Sigmoid colon (tissue), 7 donors: ENCODE results near the gene IFT43. TPM values are rescaled to one million over a fixed set of nuclear protein-coding genes. Genes with fewer than 3 reads are reported as not detected.
A peak's percentile ranks its signal among the peaks of the same experiment; 100 is the strongest.

Experiments
- DNase-seq: peaks from one replicate; pipeline ENCODE4 v3.0.0-alpha.2; 2019
- H3K27ac ChIP-seq, 4 donors: fragments of 200-600 bp; sonication (generic); one replicate each; pipeline ENCODE4 v1.5.1; 2016 to 2019; ENCODE audit warnings: mild to moderate bottlenecking in 1 of 4
- H3K27me3 ChIP-seq, 3 donors: fragments of 200-600 bp; sonication (generic); one replicate each; pipeline ENCODE4 v1.5.1; 2019; ENCODE audit warnings: mild to moderate bottlenecking in 1 of 3
- H3K36me3 ChIP-seq, 4 donors: fragments of 200-600 bp; sonication (generic); one replicate each; pipeline ENCODE4 v1.5.1; 2016 to 2019
- H3K4me1 ChIP-seq, 4 donors: fragments of 200-600 bp; sonication (generic); one replicate each; pipeline ENCODE4 v1.5.1; 2017 to 2019
- H3K4me3 ChIP-seq, 4 donors: fragments of 200-600 bp; sonication (generic); one replicate each; pipeline ENCODE4 v1.5.1; 2017 to 2019; ENCODE audit warnings: mild to moderate bottlenecking in 2 of 4, moderate library complexity in 1 of 4
- H3K9me3 ChIP-seq, 4 donors: fragments of 200-600 bp in 3 of 4; sonication (generic) in 3 of 4; one replicate each; pipeline versions ENCODE4 v1.5.1 to v1.6.1; 2013 to 2019
- EP300 ChIP-seq, 4 donors: sonication (generic); formaldehyde crosslinking; IDR thresholded peaks; one replicate each; pipeline ENCODE4 v1.6.1; 2017; ENCODE audit warnings: antibody characterized with exemption in 4 of 4
- POLR2A ChIP-seq, 2 donors: fragments of 450-650 bp; IDR thresholded peaks; one replicate each; pipeline ENCODE4 v1.6.1; 2016; ENCODE audit warnings: antibody characterized with exemption in 2 of 2, mild to moderate bottlenecking in 2 of 2, moderate library complexity in 2 of 2
- POLR2AphosphoS5 ChIP-seq, 4 donors: sonication (generic); formaldehyde crosslinking; IDR thresholded peaks; one replicate each; pipeline ENCODE4 v1.6.1; 2017; ENCODE audit warnings: antibody characterized with exemption in 4 of 4
- WGBS, 2 donors: extraction: QIAGEN DNeasy Blood & Tissue Kit; methylation state at CpG; one replicate each; pipeline ENCODE4 v1.1.7; 2013; 5-methylcytosine and 5-hydroxymethylcytosine counted together
- intact Hi-C: fragments of 100-400 bp; cut with DNase I; formaldehyde crosslinking; loops from one replicate; pipeline ENCODE4 v1.15.1; 2023
- polyA plus RNA-seq, 3 donors: library from polyadenylated mRNA; stranded (reverse); fragments of 200-250 nt; gene quantifications; one replicate each; pipeline ENCODE4 v1.2.3, GENCODE V29; 2013
- total RNA-seq, 4 donors: library from RNA; depleted of rRNA; stranded (reverse); fragments of >200 nt; gene quantifications; one replicate each; pipeline ENCODE4 v1.1.0, GENCODE V29; 2016
- TF ChIP-seq, protein P1 (sequence below), 4 experiments: fragments of 450-650 bp in 3 of 4; fragments of 200-600 bp in 1 of 4; IDR thresholded peaks; one replicate each; pipeline ENCODE4 v1.5.1; 2016 to 2019; ENCODE audit warnings: antibody characterized with exemption in 4 of 4, mild to moderate bottlenecking in 3 of 4, moderate library complexity in 2 of 4
- donor health status: healthy with polysubstance abuse.
- donor health status: Bipolar disorder and iron deficiency.
- donor health status: healthy.

IFT43 gene
- total and polyA plus RNA-seq, 7 donors: 31.4 to 63.7 (median 42.8) TPM

- Histone ChIP-seq H3K9me3 (no peaks in the 10 kb centered on the region), H3K4me3 (no peak overlapping the region), H3K36me3 (no peaks in the 10 kb centered on the region), H3K4me1 (peaks cover 0 to 13% (median 4%) of the 10 kb centered on the region in 4 donors), H3K27ac (no peak overlapping the region), H3K27me3 (no peaks in the 10 kb centered on the region)
- no peak for DNase-seq
- intact Hi-C loops: no loop called here
- TF ChIP-seq POLR2A (IDR thresholded peaks at IDR 0.05) (no peak), EP300 (IDR thresholded peaks at IDR 0.05) (no peak), POLR2AphosphoS5 (IDR thresholded peaks at IDR 0.05) (peak in 1 of 4 donors; percentile 12)
- TF ChIP-seq, protein P1, sequence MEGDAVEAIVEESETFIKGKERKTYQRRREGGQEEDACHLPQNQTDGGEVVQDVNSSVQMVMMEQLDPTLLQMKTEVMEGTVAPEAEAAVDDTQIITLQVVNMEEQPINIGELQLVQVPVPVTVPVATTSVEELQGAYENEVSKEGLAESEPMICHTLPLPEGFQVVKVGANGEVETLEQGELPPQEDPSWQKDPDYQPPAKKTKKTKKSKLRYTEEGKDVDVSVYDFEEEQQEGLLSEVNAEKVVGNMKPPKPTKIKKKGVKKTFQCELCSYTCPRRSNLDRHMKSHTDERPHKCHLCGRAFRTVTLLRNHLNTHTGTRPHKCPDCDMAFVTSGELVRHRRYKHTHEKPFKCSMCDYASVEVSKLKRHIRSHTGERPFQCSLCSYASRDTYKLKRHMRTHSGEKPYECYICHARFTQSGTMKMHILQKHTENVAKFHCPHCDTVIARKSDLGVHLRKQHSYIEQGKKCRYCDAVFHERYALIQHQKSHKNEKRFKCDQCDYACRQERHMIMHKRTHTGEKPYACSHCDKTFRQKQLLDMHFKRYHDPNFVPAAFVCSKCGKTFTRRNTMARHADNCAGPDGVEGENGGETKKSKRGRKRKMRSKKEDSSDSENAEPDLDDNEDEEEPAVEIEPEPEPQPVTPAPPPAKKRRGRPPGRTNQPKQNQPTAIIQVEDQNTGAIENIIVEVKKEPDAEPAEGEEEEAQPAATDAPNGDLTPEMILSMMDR (IDR thresholded peaks at IDR 0.05): no peak
- 64 to 71% methylated on average over 16 of the region's 16 CpGs for WGBS, 2 donors
These were observed 132.4 kb downstream of the IFT43 start for GRCh38 chr14:76117789-76118484.

GRCh38 chr14:76118594-76118993 is 133.0 kb downstream of the IFT43 start:
- Histone ChIP-seq H3K9me3 (no peaks in the 10 kb centered on the region), H3K36me3 (no peaks in the 10 kb centered on the region), H3K4me1 (peaks cover 0 to 13% (median 4%) of the 10 kb centered on the region in 4 donors), H3K27ac (no peak overlapping the region), H3K27me3 (no peaks in the 10 kb centered on the region), H3K4me3 (no peak overlapping the region)
- intact Hi-C loops: no loop called here
- WGBS, 2 donors: 47 to 67% methylated on average over 4 of the region's 4 CpGs
- no peak for TF ChIP-seq POLR2AphosphoS5 (IDR thresholded peaks at IDR 0.05)
- no peak for TF ChIP-seq POLR2A (IDR thresholded peaks at IDR 0.05)
- TF ChIP-seq EP300 (IDR thresholded peaks at IDR 0.05): no peak
- TF ChIP-seq, protein P1 (IDR thresholded peaks at IDR 0.05): no peak
- no peak for DNase-seq

GRCh38 chr14:76121089-76121748 is 135.7 kb downstream of the IFT43 start:
- H3K27me3 ChIP-seq: no peaks in the 10 kb centered on the region
- no peak overlapping the region for H3K4me3 ChIP-seq
- 74 to 91% methylated on average over 4 of the region's 4 CpGs for WGBS, 2 donors
- DNase-seq: no peak
- H3K4me1 ChIP-seq: peaks cover 0 to 13% (median 4%) of the 10 kb centered on the region in 4 donors
- H3K9me3 ChIP-seq: no peaks in the 10 kb centered on the region
- intact Hi-C loops: no loop called here
- TF ChIP-seq POLR2AphosphoS5 (IDR thresholded peaks at IDR 0.05) (no peak), POLR2A (IDR thresholded peaks at IDR 0.05) (no peak), EP300 (IDR thresholded peaks at IDR 0.05) (no peak)
- TF ChIP-seq, protein P1 (IDR thresholded peaks at IDR 0.05): no peak
- no peaks in the 10 kb centered on the region for H3K36me3 ChIP-seq
- no peak overlapping the region for H3K27ac ChIP-seq

DNA sequence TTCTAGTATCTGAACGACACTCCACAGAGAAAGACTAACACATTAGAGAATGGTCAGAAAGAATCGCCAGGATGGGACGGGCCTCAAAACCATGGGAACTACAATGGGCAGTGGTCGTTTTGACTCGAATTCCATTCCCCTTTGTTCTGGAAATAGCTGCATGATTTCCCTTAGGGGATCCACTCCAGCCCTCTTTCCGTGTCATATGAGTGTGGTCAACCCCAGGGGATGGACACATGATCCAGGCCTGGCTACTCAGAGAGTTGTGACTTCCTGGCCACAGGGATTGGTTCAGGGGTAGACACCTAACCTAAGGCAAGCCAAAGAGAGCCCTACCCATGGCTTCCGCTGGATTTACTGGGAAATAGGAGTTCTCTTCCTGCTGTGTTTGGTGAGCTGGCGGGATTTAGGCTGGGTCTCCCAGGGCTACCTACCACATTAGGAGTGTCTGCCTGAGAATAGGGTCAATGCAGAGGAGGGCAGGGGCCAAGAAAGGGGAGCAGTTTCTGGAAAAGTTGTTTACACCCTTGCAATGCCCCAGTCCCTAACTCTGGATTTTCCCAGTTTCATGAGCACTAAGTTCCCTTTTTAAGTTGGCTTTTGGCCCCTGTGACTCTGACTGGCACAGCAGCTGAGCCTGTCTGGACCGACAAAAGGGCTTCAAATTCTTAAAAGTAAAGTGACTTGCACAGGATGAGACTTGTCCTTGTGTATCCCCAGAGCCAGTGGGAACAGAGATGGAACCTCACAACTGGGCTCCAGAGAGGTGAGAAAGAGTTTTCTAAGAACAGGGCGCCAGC is 138.1 kb downstream of the IFT43 start:
- 77 to 80% methylated on average over 10 of the region's 10 CpGs for WGBS, 2 donors
- H3K27ac ChIP-seq: no peak overlapping the region
- H3K4me3 ChIP-seq: no peak overlapping the region
- H3K27me3 ChIP-seq: no peaks in the 10 kb centered on the region
- no peak for TF ChIP-seq EP300 (IDR thresholded peaks at IDR 0.05)
- TF ChIP-seq, protein P1 (IDR thresholded peaks at IDR 0.05): no peak
- no peak for TF ChIP-seq POLR2AphosphoS5 (IDR thresholded peaks at IDR 0.05)
- no peak for TF ChIP-seq POLR2A (IDR thresholded peaks at IDR 0.05)
- intact Hi-C loops: no loop called here
- DNase-seq: no peak
- no peaks in the 10 kb centered on the region for H3K4me1 ChIP-seq
- no peaks in the 10 kb centered on the region for H3K9me3 ChIP-seq
- no peaks in the 10 kb centered on the region for H3K36me3 ChIP-seq
